H1 (cell line): ENCODE data around the gene LYPD6B.

Experiments
- CEBPB ChIP-seq: IDR thresholded peaks from 2 replicates; pipeline ENCODE4 v1.6.1; 2012; ENCODE audit warnings: low read depth, low read length
- CTCF ChIP-seq, 3 experiments: IDR thresholded peaks; 1 replicate in 2 of 3; 2 replicates in 1 of 3; pipeline versions ENCODE4 v1.5.1 to v1.6.1; 2011; ENCODE audit warnings: low read length in 3 of 3, mild to moderate bottlenecking in 3 of 3, inconsistent platforms in 2 of 3, low read depth in 1 of 3, moderate library complexity in 1 of 3; ENCODE audit not compliant: insufficient read depth in 1 of 3; ENCODE audit errors: control extremely low read depth in 1 of 3
- EGR1 ChIP-seq: IDR thresholded peaks from 2 replicates; pipeline ENCODE4 v1.6.1; 2011; ENCODE audit warnings: low read depth, low read length, borderline replicate concordance
- EZH2 ChIP-seq: fragments of 200-600 bp; sonication (generic); IDR thresholded peaks from 2 replicates; pipeline ENCODE4 v1.7.1; 2012; ENCODE audit warnings: low read depth, mild to moderate bottlenecking, moderate library complexity, low read length, inconsistent platforms; ENCODE audit not compliant: severe bottlenecking
- HDAC6 ChIP-seq: IDR thresholded peaks from one replicate; pipeline ENCODE4 v1.7.1; 2012; ENCODE audit warnings: low read depth, mild to moderate bottlenecking, inconsistent platforms, low read length, moderate library complexity
- KDM5A ChIP-seq: fragments of 200-600 bp; IDR thresholded peaks from 2 replicates; pipeline ENCODE4 v1.7.1; 2012; ENCODE audit warnings: mild to moderate bottlenecking, low read length, inconsistent platforms, mixed read lengths
- POLR2A ChIP-seq, 2 experiments: IDR thresholded peaks; 1 replicate in 1 of 2; 2 replicates in 1 of 2; pipeline ENCODE4 v1.6.1; 2011; ENCODE audit warnings: low read depth in 2 of 2, low read length in 2 of 2, mild to moderate bottlenecking in 2 of 2; ENCODE audit errors: control extremely low read depth in 1 of 2
- POLR2AphosphoS5 ChIP-seq: IDR thresholded peaks from 2 replicates; pipeline ENCODE4 v1.6.1; 2011; ENCODE audit warnings: low read depth, low read length
- RBBP5 ChIP-seq: IDR thresholded peaks from 2 replicates; pipeline ENCODE4 v1.7.1; 2012; ENCODE audit warnings: low read depth, mild to moderate bottlenecking, inconsistent platforms, low read length, moderate library complexity, borderline replicate concordance
- RNF2 ChIP-seq: fragments of 200-900, 300-1000 bp; sonication (generic); IDR thresholded peaks from 2 replicates; pipeline ENCODE4 v1.7.1; 2016; ENCODE audit warnings: borderline replicate concordance, low read depth, mild to moderate bottlenecking, antibody characterized with exemption, low read length; ENCODE audit not compliant: poor library complexity, severe bottlenecking; ENCODE audit errors: missing control alignments
- SIN3A ChIP-seq, 2 experiments: IDR thresholded peaks in 1 of 2; conservative IDR thresholded peaks in 1 of 2; 2 replicates each; pipeline ENCODE4 v1.6.1; 2011 to 2012; ENCODE audit warnings: low read length in 2 of 2, improper control_type of control experiment in 1 of 2, low read depth in 1 of 2, mild to moderate bottlenecking in 1 of 2
- SP1 ChIP-seq: IDR thresholded peaks from 2 replicates; pipeline ENCODE4 v1.6.1; 2011; ENCODE audit warnings: low read depth, low read length
- SP2 ChIP-seq: IDR thresholded peaks from 2 replicates; pipeline ENCODE4 v1.6.1; 2012; ENCODE audit warnings: mild to moderate bottlenecking, low read length, inconsistent platforms
- TF ChIP-seq, protein P1 (sequence below): IDR thresholded peaks from 2 replicates; pipeline ENCODE4 v1.6.1; 2011; ENCODE audit warnings: low read depth, mild to moderate bottlenecking, low read length; ENCODE audit not compliant: insufficient read depth

DNA sequence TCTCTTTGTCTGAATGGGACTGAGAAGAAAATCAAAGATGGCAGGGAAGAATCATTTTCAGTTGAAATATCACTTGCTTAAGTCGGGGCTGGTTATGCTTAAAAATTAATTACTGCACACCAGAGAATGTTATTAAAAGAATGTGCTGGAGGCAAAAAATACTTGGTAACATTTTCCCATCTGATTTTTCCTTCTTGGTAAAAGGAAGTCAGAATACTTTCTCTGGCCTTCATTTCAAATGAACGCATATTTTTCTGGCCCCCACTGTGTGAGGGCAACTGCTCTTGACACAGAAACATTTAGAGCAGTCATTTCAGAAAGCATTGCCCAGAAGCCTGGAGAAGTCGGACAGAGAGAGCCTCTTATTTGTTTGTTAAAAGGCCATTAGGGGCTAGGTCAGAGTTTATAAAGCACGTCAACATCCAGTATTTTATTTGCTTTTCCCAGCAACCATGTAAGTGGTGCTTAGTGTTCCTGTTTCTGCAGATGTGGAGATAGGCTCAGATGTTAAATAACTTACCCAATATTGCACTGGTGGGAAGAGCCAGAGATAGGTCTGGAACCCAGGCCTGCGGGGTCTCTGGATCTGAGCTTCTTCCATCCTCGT, 32.9 kb upstream of the LYPD6B start:
- no peak for TF ChIP-seq CTCF (IDR thresholded peaks at IDR 0.05; ENCODE audit: control extremely low read depth in 1 of 3, insufficient read depth in 1 of 3, low read depth in 1 of 3, low read length in 3 of 3)
- no peak for TF ChIP-seq HDAC6
- TF ChIP-seq RNF2 = no peak
- no peak for TF ChIP-seq CEBPB
- no peak for TF ChIP-seq EZH2
- TF ChIP-seq SP1 = no peak
- TF ChIP-seq SP2 = no peak
- TF ChIP-seq, protein P1, sequence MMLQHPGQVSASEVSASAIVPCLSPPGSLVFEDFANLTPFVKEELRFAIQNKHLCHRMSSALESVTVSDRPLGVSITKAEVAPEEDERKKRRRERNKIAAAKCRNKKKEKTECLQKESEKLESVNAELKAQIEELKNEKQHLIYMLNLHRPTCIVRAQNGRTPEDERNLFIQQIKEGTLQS = no peak
- no peak for TF ChIP-seq POLR2AphosphoS5
- TF ChIP-seq SIN3A (conservative IDR thresholded peaks at IDR 0.05 in 1 of 2, IDR thresholded peaks at IDR 0.05 in 1 of 2; ENCODE audit: low read depth in 1 of 2, low read length in 2 of 2) = no peak
- TF ChIP-seq RBBP5 = no peak
- TF ChIP-seq EGR1 = no peak
- no peak for TF ChIP-seq POLR2A (IDR thresholded peaks at IDR 0.05; ENCODE audit: control extremely low read depth in 1 of 2, low read depth in 2 of 2, low read length in 2 of 2)
- TF ChIP-seq KDM5A = no peak
